Measurements from ENCODE around the gene SCUBE2.

GRCh38 chr11:9076046-9076445 is 15.4 kb downstream of the SCUBE2 start:
- TF ChIP-seq POLR2A (IDR thresholded peaks at IDR 0.05), result no peak
- no peak for TF ChIP-seq CTCF (IDR thresholded peaks at IDR 0.05)
- TF ChIP-seq EP300 (IDR thresholded peaks at IDR 0.05), result no peak
- TF ChIP-seq POLR2AphosphoS5 (IDR thresholded peaks at IDR 0.05), result no peak
